HL-60/S4 treated with retinoic acid at 250 ng/mL for 4 days and 3 days (cell line): ENCODE measurements around the gene ADGRL1.
"Not testable (repeated sequence)": the region's sequence is repeated elsewhere in the genome, so short reads cannot be mapped to it uniquely, and the experiment has no call there.

Experiments used
- in situ Hi-C: fragments of 300-500 bp; cut with MboI; formaldehyde crosslinking; loops from 2 replicates; pipeline ENCODE4 v1.7.0; 2022; ENCODE audit warnings: low sequenced_read_pairs

The ADGRL1 gene

DNA sequence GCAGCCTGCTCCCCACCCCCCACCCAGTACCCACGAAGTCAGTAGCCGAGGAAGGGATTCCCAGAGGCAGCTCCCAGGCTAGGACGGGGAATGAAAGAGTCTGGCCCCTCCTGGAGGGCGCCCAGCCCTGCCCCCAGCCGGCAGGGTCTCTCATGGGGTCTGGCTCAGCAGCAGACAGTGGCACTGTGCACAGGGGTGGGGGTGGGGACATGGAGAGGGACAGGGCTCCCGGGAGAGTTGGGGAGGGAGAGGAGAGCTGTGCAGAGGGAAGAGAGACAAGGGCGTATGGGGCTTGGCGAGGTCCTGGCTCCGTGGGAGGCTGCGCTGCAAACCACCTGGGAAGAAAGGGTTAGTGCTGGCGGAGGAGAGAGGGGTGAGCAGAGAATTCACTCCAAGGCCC, 41.9 kb downstream of the ADGRL1 start:
- in situ Hi-C loops, result no loop called here

DNA sequence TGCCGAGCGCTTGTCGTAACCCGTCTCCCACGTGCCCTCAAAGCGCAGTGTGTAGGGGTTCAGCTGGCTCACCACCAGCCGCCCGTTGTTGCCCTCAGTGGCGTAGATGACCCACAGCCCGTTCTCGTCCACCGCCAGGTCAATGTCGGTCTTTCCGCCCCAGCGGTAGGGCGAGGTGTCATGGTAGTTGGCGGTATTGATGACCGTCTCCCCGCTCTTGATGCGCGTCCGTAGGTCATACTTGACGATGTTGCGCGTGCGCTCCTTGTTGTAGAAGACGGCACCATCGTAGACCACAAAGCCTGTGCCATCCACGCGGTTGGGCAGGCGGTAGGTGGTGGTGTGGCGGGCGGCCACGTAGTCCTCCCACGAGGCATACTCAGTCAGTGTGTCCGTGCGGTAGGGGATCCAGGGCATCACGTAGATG, 43.1 kb downstream of the ADGRL1 start:
- in situ Hi-C loops, result no loop called here

DNA sequence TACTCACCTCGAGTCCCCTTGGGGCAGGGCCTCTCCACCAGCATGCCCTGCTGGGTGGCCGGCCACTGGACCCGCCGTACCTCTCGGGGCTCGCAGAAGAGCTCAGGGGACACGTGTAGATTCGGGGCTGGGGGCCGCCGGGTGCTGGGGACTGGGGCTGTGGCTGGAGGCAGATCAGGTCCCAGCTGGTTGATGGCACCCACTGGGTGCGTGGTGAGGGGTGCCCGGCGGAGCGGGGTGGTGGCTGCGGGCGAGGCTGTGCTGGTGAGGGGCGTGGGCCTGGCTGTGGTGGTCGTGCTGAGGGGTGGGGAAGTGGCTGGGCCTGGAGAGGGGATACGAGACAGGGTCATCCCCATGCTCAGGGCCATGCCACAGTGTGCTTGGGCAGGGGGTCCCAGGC, 44.7 kb downstream of the ADGRL1 start:
- in situ Hi-C loops, result no loop called here

DNA sequence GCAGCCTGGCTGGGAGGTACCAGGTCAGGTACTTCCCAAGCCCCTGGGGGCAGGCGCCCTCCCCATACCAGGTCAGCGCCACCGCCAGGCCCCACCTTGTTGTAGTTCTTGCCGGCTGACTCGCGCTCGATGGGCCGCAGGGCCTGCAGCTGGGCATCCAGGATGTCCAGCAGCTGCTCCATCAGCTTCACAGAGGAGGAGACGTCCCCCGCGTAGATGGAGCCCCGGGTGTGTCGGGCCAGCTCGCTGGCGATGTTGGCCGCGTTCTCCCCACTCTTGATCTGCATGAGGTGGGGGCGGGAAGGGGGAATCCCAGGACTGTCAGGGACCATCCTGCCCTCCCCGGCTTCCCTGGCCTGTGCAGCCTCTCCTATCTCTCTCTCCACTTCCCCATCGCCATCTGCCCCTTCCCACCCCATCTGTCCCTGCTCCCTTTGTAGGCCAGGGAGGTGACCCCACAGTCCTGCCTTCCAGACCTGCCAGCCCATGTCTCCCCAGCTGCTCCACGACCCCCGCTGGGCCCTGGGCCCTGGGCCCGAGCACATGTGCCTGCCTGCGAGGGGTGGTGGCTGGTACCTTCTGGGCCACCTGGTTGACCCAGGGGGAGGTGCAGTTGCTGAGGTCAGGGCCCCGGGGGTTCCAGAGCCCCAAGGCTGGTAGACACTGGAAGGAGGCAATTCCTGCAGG, 45.8 kb downstream of the ADGRL1 start:
- in situ Hi-C loops, result no loop called here

DNA sequence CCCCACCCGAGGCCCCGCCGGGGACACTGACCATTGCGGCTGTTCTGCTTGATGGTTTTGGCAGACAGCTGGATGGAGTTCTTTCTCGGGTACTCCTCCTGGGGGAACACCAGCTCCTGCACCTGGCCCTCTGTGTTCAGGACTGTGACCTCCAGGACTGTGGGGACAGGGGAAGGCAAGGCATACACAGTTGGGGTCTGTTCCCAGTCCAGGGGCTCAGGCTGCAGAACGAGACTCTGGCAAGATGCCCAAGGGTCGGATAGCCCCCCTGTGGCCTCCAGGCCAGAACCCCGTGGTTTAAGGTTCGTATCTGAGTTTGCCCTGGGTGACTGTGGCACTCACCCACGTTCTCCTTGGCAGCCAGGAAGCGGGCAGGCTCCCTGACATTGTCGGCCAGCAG, 46.9 kb downstream of the ADGRL1 start:
- in situ Hi-C loops, result no loop called here

DNA sequence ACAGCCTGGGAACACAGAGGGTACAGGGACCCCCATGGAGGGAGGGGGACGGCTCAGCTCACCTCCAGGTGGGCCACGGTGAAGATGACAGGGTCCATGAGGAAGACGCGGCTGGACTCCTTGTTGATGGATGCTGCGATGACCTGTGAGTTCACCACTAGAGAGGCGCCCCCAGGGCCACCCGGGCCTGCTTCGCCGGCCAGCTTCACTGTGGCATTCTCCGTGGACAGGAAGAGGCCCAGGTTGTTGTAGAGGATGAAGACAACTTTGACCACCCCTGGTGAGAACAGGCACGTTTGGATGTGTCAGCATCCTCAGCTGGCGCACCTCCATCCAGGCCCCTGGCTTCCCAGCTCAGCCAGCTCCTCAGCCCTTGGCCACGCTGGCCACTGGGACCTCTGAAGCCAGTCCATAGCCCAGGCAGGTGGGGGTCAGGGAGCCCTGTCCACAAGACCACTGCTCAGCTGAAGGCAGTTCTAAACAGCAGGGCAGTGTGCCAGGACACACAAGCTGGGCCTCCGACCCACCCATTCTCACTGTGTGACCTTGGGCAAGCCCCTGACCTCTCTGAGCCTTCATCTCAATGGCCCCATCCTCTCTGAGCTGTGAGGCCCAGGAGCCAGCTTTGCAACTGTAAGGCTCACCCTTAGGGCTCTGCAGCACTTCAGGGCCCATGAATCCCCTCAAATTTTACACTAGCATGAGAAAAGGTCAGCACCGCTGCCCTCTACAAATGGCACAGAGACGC, 47.5 kb downstream of the ADGRL1 start:
- in situ Hi-C loops, result no loop called here

DNA sequence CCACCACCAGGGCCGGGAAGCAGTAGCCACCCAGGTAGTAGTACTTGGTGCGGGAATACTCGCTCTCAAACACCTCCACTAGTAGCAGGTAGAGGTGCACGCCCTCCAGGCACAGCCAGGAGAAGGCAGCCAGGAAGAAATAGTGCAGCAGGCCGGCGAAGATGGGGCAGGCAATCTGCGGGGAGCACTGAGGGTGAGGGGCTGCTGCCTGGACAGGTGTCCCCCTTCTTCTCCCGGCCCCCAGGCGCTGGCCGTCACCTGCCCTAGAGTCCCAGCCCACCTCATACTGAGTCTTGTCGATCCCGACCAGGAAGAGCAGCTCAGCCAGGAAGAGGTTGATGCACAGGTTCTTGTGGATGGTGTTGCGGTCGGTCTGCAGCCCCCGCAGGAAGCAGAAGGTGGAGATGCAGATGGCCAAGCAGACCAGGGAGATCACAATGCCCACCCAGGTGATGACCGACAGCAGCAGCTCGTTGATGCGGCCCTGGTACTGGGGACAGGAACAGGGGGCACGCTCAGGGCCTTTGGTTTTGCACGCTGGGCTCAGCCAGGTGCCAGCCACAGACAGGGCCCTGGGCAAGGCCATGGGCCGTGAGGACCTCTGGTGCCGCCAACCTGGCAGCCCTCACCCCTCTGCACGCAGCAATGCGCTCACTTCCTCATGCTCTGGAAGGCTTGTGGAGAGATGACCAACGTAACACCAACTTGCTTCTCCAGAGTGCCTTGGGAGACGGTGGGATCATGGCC, 48.8 kb downstream of the ADGRL1 start:
- in situ Hi-C loops, result no loop called here

DNA sequence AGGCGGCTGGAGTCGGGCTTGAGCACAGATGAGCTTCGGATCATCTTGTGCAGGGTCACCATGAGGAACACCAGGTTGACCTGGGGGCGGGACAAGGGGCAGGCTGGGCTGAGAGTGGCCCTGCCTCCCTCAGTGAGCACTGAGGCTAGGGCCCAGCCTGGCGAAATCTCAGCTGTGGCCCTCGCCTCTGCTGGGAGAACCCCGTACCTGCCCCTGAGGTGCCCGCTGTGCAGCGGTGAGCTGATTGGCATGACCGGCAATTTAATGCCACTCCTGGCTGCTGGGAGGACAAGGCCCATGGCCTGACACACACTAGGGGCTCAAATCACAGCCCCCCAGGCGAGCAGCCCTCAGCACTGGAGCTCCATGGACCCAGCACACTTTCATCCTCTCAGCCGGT, 49.8 kb downstream of the ADGRL1 start:
- in situ Hi-C loops, result no loop called here

DNA sequence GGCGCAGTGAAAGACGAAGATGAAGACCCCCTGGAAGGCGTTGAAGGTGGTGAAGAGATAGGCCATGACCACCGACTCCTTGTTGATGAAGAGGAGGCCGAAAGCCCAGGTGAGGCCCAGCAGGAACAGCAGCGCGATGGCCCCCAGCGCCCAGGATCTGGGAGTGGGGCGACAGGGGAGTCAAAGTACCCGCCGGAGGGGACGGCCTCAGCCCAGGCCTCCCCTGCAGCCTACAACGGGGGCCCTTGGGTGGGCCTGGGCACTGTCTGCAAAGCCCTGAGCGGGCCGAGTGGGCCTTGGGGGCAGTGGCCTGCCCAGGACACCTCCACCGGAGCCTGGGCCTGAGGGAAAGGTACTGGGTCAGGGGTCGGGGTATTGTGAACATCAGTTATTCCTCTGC, 50.6 kb downstream of the ADGRL1 start:
- in situ Hi-C loops, result no loop called here

DNA sequence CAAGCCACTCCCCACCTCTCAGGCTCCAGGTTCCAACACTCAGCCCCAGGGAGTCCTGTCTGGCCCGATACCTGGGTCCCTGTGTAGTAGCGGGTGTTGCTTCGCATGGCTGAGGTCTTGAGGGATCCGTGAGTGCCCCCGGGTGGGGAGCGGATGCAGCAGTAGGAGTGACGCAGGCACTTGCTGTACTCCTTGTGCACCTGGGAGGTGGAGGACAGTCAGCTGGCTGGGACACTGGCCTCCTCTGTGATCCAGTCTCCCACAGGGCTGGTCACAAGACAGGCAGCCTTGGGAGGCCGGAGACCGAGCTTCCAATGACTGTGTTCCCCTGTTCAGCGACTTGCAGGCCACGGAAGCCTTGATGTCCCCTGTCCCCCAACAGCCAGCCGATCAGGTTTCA, 53.3 kb downstream of the ADGRL1 start:
- in situ Hi-C loops, result no loop called here

DNA sequence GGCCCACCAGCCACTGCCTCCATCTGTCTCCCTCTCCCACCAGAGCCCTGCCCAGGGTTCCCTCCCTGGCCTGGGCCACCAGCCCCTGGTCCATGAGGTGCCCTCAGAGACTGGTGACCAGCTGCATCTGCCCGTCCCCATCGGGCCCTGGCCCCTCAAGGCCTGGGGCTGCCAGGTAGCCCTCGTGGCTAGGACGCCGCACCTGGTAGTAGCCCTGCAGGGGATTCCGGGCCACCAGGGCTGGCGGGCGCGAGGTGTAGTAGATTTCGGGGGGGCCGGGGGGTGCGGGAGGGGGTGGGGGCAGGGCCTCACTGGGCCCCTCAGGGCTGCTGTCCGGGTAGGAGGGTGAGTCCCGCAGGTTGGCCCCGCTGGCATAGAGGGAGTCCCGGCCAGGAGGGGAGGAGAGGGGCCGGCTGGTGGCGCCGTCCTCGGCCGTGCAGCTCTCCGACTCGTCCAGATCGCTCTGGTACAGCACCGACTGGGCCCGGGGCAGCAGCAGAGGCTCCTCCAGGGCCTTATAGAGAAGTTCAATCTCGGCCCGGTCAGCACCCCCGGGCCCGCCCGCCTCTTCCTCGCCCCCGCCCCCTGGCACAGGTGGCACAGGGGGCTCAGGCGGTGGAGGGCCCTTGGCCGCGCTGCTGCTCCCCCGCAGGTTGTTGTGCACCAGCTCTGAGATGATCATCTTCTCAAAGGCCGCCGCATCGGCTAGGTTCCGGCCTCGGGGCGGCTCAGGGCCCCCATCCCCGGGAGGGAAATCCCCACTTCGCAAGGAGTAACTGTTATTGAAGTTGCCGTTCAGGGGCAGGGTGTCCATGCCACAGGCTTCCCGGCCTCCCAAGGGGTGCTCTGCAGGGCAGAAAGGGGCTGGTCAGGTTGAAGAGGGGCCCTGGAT, 55.0 kb downstream of the ADGRL1 start:
- in situ Hi-C loops, result no loop called here

DNA sequence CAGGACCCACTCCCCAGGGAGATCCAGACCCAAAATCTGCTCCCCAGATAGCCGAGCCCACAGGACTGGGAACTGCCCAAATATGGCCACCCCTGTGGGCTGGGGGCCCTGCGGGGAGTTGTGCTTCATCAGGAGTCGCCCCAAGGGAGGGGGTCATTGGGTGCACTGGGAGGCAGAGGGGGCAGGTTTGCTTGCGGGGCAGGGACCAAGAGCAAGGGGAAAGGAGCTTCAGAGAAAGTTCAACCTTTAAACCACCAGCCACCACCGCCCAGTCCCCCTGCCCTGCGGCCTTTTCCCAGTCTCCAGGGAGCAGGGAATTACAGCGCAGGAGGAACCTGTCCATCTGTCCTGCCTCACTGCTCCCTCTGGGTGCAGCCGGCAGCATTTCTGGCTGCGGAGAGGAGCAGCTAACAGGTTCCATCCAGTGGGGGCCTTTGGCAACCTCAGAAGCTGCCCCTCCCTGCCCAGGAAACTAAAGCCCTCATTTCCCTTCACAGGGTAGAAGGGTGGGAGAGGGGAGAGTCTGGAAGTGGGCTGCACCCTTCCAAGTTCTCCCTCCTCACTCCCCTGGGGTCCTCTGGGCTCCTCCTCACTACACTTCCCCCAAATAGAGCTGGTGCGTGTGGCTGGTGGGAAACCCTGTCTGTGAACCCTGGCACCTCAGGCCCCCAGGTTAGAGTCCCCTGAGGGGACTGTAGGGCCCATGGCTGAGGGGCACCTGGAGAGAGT, 55.8 kb downstream of the ADGRL1 start:
- in situ Hi-C loops, result no loop called here

DNA sequence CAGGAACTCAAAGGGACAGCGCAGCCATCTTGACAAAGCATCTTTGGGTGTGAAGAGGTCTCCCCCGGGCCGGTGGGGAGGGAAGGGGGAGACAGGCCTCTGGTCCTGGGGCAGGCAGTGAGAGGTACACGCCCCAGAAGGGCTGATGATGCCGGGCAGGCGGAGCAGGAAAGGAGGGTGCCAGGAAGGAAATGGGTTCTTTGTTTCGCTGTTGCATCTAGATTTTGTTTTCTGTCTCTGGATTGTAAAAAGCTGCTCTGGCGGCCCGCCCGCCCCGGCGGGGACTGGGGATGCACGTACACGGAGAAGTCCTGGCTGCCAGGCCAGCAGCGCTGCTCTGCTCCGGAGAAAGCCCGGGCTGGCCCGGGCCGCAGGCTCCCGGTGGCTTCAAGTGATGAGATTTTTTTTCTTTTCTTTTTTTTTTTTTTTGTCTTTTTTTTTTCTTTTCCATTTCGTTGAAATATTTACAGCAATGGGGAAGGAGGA, 56.4 kb downstream of the ADGRL1 start:
- in situ Hi-C loops, result no loop called here

DNA sequence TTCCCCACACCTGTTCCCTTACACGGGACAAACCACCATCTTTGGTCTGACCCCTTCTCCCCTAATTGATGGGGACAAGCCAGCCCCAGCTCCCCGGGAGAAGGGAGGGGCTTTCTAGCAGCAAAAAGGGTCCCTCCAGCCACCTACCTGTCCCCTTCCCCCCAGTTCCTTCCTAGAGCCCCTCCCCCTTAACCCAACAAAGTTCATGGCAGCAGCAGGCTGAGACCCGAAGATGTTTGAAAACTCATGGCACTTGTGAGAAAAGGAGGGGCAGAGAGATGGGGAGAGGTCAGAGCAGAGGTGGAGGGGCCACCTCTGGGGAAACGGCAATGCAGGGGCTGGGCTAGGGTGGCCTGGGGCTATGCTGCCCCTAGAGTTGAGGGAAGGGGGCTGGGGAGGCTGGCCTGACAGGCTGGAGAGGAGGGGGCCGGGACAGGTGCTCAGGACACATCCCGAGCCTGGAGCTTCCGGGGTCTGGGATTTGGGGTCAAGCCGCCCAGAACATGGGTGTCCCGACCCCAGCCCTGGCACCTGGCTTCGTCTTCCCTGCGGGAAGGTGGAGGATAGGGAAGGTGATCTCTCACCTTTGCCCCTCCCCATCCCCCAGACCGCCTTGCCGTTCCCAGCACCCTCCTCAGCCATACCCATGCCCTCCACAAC, 57.1 kb downstream of the ADGRL1 start:
- in situ Hi-C loops, result no loop called here

DNA sequence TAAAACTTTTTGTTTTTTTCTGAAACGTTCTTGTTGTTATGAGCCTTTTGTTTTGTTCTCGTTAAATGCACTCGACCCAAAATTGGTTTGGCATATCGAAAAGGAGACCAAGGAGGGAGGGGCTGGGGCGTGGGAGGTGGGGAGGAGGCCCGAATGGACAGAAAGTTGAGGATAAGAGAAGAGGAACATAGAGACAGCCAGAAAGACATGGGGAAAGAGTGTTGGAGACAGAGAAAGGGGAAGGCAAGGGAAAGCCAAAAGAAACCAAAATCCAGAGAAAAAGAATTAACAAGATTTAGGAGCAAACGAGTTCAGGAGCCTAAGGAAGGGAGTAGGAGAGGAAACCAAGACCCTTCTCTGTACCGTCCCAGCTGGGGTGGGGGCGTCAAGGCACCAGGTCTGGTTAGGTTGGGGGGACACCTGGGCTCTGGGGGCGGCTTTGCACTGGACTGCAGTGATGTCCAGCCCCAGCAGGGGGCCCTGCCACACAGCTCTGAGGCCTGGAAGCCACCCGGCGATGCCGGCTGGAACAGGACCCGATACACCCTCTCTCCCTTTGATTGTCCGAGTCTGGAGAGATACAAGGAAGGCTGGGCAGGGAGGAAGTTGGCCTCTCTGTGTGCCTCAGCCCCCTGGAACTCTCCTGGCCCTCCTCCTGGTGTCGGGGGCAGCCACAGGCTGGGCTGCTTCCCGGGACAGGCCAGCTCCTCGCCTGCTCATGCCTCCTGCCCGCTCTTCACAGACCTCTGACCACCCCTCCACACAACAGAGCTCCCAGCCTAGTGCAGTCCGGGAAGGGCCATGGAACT, 58.0 kb downstream of the ADGRL1 start:
- in situ Hi-C loops, result no loop called here

DNA sequence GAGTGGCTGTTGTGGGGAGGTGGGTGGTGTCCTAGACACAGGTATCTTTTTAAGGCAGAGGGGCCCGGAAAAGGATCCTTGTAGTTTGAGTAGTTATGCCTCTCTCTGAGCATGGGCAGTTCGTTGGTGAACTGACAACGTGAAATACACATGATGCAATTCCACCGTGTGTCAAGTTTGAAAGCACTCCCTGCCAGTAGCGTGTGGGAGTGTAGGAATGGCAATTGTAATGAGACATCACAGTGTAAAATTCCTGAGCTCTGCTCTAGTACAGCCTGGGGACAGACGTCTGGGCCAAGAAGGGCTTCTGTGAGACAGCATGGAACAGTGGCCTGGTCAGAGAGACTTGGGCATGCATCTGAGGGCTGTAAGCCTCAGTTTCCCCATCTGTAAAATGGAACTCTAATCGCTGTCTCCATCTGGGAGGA, 59.2 kb downstream of the ADGRL1 start:
- in situ Hi-C loops, result no loop called here

DNA sequence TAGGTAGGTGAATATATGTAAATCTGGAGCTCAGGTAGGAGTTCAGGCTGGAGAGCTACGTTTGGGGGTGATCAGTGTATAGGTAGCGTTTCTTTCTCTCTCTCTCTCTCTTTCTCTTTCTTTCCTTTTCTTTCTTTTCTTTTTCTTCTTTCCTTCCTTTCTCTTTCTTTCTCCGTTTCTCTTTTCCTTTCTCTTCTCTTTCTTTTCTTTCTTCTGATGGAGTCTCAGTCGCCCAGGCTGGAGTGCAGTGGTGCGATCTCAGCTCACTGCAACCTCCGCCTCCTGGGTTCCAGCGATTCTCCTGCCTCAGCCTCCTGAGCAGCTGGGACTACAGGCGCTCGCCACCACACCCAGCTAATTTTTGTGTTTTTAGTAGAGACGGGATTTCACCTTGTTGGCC, 59.8 kb downstream of the ADGRL1 start:
- in situ Hi-C loops, result not testable (repeated sequence)

DNA sequence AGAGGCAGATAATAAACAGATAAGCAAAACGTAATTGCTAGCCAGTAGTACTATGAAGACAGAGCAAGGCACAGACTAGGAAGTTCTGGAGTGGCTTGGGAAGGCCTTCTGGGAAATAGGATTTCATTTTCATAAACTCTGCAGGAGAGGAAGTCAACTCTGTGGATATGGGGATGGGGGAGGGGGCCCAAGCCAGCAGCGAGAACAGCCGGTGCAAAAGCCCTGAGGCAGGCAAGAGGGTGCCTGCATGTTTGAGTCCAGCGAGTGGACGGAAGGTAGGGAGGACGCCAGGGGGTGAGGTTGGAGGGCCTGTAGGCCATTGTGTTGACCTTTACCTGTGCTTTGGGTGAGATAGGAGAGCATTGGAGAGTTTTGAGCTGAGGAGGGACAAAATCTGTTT, 60.6 kb downstream of the ADGRL1 start:
- in situ Hi-C loops, result no loop called here
